ENCODE data around the gene ZNF614. TPM values are rescaled to one million over a fixed set of nuclear protein-coding genes. Genes with fewer than 3 reads are reported as not detected.
A peak's percentile ranks its signal among the peaks of the same experiment; 100 is the strongest.

The ZNF614 gene
- total and polyA plus RNA-seq, 10 of the 15 experiments (the other 5 are each of a cell fraction or from before 2014, with no cell fraction given): 3.9 to 16.0 (median 9.6) TPM

DNA sequence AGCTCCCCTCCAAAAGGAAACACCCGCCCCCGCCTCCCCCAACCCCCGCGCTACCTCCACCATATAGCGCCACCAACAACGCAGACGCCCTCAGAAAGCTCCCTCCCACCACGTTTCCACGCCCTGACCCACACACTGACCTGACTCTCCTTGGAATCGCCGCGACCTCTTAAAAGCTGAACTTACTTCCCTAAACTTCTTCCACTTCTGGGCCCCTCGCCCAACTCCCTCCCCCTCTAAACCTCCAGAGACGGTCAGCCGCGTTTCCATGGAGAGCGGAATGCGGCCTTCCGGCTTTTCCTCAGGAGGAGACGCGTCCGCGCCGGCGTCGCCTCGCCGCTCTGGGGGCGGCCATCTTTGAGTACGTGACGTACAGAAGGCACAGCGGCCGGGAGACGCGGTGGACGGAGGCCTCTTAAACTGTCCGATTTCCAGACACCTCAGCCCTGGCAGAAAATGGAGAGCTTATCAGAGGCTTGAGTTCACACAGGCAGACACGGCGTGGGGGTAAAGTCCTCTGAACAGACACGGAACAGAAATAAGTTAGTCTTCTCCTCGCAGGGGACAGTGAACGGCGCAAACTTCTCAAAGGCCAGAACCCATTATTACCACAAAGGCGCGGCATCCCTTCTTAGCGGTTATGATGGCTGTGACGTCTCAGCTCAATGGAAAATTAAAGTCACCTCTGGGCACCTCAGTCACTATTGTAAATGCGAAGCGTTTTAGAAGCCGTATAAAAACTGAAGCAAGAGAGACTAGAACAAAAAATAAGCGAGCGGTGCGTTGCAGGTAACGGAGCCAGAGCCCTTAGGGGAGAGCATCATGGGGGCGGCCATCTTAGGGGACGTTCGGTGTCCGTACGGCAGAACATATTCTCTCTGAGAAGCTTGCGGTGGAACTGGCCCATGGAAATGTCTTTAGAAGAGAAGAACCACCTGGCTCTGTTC lies 20.6 kb upstream of the ZNF614 start, which contains the start of gene ZNF432 (continued):
- TF ChIP-seq NFYA (IDR thresholded peaks at IDR 0.05; ENCODE audit: borderline replicate concordance, low read depth, low read length) (no peak), POLR2A (IDR thresholded peaks at IDR 0.05; ENCODE audit: low read depth, low read length) (peak; percentile 86), POU2F2 (IDR thresholded peaks at IDR 0.05; ENCODE audit: borderline replicate concordance, low read depth, low read length) (0 out of 3 replicates have a peak, but pooled peaks have one; percentile 7), CHD2 (IDR thresholded peaks at IDR 0.05; ENCODE audit: borderline replicate concordance, low read depth, low read length) (peak; percentile 67), ZBED1 (IDR thresholded peaks at IDR 0.05; ENCODE audit: borderline replicate concordance) (no peak), GATAD2B (conservative IDR thresholded peaks at IDR 0.05; ENCODE audit: low read depth) (0 out of 2 replicates have a peak, but pooled peaks have one; percentile 28), EP300 (IDR thresholded peaks at IDR 0.05; ENCODE audit: borderline replicate concordance in 1 of 2, control insufficient read depth in 1 of 2, low read depth in 2 of 2, low read length in 2 of 2) (0 out of 4 replicates have a peak, but pooled peaks of 1 of the 2 experiments have one; percentile 15), NBN (IDR thresholded peaks at IDR 0.05) (peak; percentile 69; the same call in 1 of the 2 replicates), HDAC2 (IDR thresholded peaks at IDR 0.05) (no peak), POLR2AphosphoS2 (IDR thresholded peaks at IDR 0.05; ENCODE audit: low read depth, low read length) (peak; percentile 61; the same call in 1 of the 2 replicates), RB1 (IDR thresholded peaks at IDR 0.05; ENCODE audit: borderline replicate concordance) (peak; percentile 36; the same call in 1 of the 2 replicates), HDGF (IDR thresholded peaks at IDR 0.05) (peak; percentile 80), YBX1 (IDR thresholded peaks at IDR 0.05) (no peak), CBX3 (IDR thresholded peaks at IDR 0.05; ENCODE audit: borderline replicate concordance, low read depth) (no peak), HDAC6 (IDR thresholded peaks at IDR 0.05; ENCODE audit: unreplicated experiment) (peak; percentile 33), SIX5 (IDR thresholded peaks at IDR 0.05; ENCODE audit: low read depth, low read length, severe bottlenecking) (peak; percentile 67), TCF12 (IDR thresholded peaks at IDR 0.05; ENCODE audit: low read depth, low read length) (no peak), EED (IDR thresholded peaks at IDR 0.05; ENCODE audit: low read depth) (peak; percentile 48; the same call in 1 of the 2 replicates), SMARCA5 (IDR thresholded peaks at IDR 0.05) (no peak), NFXL1 (IDR thresholded peaks at IDR 0.05; ENCODE audit: borderline replicate concordance) (no peak), MEF2A (IDR thresholded peaks at IDR 0.05; ENCODE audit: insufficient read depth, low read depth, low read length) (no peak)
- TF ChIP-seq, protein P1, sequence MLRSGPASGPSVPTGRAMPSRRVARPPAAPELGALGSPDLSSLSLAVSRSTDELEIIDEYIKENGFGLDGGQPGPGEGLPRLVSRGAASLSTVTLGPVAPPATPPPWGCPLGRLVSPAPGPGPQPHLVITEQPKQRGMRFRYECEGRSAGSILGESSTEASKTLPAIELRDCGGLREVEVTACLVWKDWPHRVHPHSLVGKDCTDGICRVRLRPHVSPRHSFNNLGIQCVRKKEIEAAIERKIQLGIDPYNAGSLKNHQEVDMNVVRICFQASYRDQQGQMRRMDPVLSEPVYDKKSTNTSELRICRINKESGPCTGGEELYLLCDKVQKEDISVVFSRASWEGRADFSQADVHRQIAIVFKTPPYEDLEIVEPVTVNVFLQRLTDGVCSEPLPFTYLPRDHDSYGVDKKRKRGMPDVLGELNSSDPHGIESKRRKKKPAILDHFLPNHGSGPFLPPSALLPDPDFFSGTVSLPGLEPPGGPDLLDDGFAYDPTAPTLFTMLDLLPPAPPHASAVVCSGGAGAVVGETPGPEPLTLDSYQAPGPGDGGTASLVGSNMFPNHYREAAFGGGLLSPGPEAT (IDR thresholded peaks at IDR 0.05; ENCODE audit: low read depth): 0 out of 2 replicates have a peak, but pooled peaks have one; percentile 39
- TF ChIP-seq, protein P2, sequence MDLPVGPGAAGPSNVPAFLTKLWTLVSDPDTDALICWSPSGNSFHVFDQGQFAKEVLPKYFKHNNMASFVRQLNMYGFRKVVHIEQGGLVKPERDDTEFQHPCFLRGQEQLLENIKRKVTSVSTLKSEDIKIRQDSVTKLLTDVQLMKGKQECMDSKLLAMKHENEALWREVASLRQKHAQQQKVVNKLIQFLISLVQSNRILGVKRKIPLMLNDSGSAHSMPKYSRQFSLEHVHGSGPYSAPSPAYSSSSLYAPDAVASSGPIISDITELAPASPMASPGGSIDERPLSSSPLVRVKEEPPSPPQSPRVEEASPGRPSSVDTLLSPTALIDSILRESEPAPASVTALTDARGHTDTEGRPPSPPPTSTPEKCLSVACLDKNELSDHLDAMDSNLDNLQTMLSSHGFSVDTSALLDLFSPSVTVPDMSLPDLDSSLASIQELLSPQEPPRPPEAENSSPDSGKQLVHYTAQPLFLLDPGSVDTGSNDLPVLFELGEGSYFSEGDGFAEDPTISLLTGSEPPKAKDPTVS (IDR thresholded peaks at IDR 0.05; ENCODE audit: low read depth, low read length): no peak
- TF ChIP-seq, protein P3, sequence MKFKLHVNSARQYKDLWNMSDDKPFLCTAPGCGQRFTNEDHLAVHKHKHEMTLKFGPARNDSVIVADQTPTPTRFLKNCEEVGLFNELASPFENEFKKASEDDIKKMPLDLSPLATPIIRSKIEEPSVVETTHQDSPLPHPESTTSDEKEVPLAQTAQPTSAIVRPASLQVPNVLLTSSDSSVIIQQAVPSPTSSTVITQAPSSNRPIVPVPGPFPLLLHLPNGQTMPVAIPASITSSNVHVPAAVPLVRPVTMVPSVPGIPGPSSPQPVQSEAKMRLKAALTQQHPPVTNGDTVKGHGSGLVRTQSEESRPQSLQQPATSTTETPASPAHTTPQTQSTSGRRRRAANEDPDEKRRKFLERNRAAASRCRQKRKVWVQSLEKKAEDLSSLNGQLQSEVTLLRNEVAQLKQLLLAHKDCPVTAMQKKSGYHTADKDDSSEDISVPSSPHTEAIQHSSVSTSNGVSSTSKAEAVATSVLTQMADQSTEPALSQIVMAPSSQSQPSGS (IDR thresholded peaks at IDR 0.05; ENCODE audit: low read length): no peak

Data from GM12878 (cell line).